HG02970 (cell line): Measurements from ENCODE around the gene DMC1.

Experiments used
- ATAC-seq: cut with Tn5 transposase; IDR thresholded peaks from one replicate; pipeline ENCODE4 v1.9.1; 2021; ENCODE audit warnings: mild to moderate bottlenecking, moderate library complexity, moderate number of reproducible peaks; ENCODE audit not compliant: unreplicated experiment, low FRiP score

The DMC1 gene

DNA sequence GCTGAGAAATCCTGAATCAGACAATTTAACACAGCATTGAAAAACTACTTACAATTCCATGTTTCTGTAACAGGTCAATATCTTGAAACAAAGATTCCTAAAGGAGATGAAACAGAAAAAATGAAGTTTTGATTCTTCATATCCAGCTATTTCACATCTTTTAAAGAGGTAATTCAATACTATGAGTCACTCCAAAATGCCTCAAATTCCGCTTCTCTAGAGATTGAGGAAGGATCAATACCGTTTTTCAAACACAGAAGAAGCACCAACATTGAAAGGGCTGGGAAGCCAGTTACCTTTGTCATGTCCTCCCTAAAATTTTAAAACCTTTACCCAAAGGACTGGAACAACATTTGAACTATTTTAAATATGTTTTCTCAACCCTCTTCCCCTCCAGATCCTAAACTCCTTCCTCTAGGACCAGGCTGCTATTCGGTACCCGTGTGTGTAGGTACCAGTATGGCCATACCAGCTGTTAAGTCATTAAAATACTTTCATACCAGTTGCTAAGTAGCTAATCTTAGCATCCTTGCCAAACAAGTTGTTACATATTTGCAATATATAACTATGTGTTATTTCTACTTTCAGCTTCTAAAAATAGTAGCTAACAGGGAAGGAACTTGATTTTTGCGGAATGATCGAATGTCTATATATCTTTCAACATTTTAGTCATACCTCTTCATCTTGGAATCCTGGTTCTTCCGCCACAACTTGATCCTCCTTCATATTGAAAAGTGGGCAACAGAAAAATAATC is 2.3 kb downstream of the DMC1 start:
- no peak for ATAC-seq

DNA sequence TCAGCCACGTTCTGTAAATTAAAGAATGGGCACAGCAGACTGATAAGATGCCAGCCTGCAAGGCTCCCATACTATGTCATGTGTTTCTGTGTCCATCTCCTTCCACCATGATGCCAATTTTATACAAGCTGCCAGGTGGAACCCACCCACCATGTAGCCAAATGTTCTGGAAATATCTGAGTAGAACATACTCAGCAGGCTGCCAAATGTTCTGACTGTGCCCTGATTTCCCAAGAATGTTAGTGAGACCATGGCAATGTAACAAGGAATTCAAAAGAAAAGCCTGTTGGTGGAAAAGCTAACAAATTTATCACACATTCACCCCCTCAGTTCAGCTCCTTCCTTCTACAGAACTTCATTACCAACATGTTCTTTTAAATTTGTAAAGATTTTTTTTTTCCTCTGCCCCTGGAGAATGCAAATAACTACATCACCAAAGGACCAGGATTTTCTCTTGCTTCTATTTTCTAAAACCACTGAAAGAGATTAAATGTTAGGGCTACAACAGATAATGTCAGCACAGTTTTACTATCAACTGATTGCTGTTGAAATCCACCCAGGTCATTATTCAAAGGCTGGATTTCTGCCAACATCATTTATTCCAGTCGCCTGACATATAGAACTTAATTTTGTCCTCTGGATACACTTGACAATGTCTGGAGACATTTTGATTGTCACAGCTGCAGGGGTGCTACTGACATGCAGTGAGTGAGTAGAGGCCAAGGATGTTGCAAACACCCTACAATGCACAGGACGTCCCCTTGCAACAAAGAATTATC is 3.1 kb downstream of the DMC1 start:
- ATAC-seq = no peak

DNA sequence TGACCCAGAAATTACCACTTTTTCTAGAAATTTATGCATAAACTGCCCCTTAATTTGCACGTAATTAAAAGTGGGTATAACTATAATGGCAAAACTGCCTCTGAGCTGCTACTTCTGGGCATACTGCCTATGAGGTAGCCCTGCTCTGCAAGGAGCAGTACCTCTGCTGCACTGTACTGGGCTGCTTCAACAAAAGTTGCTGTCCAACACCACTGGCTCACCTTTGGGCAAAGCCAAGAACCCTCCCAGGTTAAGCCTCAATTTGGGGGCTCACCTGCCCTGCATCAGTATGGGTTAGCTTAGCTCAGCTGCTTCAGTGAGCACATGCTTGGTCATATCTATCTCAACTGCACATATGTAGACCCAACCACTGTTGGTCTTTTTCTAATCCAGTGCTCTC is 4.5 kb downstream of the DMC1 start:
- ATAC-seq = no peak

DNA sequence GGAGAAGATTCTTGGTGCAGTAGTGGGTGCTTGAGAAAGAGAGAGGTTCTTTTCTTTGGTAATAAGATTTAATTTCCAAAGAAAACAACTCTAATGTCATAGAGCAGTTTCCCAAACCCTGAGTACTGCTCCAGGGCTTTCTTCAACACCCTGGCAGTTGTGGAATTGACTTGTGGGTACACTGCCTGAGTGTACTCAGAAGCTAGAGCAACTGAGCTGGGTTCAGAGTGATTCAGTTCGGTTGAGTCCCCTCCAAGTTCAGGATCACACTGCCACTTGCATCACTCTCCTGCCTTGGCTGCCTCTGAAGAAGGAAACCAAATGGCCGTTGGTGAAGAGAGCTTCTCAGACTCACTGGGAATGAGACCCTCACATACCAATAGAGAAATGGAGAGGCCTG is 5.3 kb downstream of the DMC1 start:
- ATAC-seq = no peak

DNA sequence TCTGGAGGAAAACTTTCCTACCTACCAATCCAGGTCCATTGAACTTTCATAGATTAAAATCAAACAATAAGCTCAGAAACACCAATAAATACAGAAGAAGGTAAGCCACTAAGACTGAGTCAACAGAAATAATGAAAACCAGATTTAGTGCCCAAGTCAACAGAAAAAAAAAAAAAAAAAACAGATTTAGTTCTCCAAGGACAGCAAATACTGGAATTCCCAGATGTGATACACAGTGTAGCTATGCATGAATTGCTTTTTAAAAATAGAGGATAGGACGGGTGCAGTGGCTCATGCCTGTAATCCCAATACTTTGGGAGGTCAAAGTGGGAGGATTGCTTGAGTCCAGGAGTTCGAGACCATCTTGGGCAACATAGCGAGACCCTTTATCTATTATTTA is 15.7 kb downstream of the DMC1 start:
- ATAC-seq = no peak

DNA sequence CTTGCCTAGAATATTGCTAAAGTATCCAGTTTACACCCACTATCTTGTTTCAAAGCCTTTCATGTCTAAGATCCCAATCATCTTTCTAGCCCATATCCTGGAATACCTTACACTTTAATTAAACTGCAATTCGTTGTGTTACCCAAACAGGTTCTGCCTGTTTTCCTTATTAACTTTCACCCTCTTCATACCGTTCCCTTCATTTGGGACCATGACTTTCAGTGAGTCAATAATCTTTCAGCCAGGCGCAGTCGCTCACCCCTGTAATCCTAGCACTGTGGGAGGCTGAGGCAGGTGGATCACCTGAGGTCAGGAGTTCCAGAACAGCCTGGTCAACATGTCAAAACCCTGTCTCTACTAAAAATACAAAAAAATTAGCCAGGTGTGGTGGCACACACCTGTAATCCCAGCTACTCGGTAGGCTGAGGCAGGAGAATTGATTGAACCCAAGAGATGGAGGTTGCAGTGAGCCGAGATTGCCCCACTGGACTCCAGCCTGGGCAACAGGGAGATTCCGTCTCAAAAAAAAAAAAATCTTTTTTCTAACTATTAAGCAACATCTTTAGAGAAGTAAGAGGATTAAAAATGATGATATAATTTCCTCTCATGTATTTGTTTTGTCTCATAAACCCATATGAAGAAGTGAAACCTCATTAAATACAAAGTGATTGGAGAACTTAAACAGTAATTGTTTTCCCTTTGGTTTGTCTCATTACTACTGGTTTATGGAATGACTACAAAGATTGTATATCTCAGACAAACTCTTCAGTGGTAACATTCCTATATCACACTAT is 20.7 kb downstream of the DMC1 start:
- ATAC-seq = no peak

DNA sequence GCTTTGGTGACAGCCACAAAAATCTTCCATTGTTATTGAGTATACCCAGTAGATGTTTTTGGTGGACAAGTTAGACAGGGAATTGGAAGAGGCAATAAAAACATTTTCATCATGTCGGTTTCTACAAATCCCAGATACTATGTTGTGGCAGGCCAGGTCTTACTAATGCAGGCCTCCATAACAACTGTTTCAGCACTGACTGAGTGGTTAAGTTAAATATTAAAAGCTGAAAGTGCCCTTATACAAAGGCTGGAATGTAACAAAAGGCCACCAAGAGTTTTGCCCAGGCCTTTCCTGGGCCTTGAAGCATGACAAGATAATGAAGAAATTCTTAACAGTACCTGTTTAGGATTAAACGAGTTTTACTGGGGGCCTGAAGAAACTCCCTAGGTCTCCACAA is 29.3 kb downstream of the DMC1 start:
- ATAC-seq = no peak

DNA sequence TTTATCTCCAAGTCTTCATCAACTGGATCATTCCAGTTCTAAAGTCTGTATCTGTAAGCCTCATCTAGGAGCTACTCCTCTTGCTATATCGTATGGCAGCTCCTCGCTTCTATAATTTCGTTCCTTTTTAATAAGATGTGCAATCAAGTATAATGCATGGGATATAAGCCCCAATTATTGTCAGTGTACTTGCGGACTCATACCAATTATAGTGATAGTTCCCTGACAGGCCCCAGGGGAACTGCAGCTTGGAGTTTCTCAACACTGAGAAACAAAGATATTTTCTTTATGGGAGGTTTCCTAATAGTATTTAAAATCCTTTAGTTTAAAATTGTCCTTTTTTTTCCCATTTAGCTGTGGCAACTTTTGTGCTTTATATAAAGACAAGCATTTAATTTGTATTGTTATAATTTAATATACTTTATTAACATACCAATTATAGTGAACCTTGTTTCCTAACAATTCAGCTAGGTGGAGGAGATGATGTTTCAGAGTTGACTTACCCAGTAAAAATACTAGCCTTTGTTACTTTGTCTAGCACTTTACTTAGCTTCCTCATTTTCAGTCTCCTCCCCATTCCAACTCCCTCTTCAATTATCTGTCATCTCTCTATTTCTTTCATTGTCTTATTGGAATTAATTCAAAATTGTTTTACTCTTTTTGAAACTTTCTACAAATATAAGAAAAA is 38.6 kb downstream of the DMC1 start:
- no peak for ATAC-seq

DNA sequence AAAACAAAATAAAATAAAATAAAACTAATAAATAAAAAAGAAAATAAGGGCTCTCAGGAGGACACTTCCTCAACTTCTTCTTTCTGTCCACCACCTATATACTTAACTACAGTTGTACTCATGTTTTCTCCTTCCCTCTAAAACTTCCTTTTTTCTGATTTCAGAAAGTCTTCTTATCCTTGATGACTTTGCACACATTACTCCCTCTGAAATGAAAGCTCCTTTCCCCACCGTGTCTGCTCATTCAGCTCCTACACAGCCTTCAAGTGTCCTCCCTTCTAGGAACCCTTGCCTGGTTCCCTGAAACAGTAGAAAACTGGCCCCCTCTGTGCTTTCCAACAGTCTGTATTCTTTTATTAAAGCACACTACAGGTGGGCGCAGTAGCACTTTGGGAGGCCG is 45.6 kb downstream of the DMC1 start:
- ATAC-seq = no peak

DNA sequence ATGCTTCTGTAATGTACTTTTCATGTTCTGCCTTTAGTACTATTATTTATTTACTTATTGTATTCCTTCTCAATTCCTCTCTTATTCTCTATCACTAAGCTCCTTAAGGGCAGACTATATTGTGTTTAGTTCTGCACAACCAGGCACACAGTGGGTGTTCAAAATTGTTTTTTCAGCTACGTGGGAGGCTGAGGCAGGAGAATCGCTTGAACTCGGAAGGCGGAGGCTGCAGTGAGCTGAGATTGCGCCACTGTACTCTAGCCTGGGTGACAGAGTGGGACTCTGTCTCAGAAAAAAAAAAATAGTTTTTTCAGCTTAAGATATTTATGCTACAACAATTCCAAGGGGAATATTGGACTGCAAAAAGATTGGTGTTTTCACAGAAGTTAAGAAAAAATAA is 46.5 kb downstream of the DMC1 start:
- ATAC-seq = no peak

DNA sequence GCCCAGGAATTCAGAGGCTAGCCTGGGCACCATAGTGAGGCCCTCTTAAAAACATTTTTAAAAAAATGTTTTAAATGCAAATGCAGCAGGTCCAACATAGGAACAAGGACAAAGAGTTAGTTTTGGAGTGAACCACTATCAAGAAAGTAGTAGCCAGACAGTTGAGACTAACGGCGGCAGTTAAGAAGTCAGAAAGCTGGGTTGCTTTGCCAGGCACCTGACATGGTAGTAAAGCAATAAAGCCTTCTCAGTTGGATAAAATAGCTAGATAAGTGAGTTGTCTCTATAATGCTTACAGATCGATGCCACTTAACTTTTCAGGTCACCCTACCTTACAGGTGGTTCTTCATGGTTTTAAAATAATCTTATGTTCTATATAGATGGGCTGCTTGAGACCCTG is 47.0 kb downstream of the DMC1 start:
- no peak for ATAC-seq

DNA sequence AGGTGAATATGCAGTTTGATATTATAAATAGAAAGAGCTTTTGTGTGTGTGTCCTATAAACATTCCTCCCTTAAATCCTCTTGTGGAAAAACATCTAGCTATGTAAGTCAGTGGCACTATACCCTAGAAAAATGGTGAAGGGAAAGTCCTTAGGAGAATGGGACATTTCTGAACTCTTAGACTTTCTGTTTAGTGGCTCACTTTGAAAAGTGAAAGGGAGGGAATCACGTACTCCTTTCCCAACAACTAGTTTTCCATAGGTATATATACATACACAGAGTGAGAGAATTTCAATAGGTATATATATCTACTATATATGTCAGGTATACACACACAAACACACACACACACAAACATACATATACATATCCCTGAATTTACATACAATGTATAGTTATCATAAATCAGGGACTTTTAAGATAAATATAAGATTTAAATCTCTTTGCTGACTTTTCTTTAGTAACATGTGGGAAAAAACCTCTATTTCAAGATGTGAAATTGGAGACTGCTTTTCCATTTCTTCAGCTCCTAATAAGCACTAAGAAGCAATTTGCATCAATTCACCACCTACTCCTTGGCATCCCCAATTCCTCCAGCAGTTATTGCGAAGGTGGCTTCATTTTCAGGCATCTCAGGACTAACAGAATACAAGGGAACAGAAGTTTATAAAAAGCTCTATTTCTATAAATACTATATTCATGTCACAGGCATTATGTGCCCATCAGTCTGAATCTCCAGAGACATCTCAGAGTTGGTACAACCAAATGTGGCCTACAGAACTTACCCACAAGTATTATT is 50.3 kb downstream of the DMC1 start:
- no peak for ATAC-seq

DNA sequence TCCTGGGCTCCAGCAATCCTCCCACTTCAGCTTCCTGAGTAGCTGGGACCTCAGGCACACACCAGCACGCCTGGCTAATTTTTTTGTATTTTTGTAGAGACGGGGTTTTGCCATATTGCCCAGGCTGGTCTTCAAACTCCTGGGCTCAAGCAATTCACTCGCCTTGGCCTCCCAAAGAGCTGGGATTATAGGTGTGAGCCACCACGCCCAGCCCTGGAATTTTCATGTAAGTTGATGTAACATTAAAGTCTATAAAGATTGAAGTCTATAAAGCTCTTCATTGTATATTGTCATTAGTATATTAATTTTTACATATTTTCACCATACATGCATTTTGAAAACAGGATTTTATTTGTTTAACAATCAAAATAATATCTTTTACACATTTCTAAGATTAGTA is 51.4 kb downstream of the DMC1 start:
- no peak for ATAC-seq

DNA sequence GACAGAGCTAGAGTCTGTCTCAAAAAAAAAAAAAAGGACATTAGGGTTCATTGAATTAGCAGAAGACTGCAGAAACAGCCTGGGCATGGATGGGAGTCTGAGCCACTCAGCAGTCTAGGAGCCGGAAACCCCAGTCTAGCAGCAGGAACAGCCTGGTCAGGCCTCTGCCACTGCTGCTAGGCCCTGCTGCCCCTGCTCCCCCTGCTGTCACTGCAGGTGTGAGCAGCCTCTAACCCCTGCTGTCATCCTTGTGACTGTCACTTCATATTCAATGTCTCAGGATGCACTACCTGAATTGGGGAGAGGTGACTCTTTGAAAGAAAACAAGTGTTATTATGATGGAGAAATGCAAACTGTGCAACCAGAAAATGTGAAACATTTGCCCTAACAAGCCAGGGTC is 56.9 kb downstream of the DMC1 start:
- ATAC-seq = no peak

DNA sequence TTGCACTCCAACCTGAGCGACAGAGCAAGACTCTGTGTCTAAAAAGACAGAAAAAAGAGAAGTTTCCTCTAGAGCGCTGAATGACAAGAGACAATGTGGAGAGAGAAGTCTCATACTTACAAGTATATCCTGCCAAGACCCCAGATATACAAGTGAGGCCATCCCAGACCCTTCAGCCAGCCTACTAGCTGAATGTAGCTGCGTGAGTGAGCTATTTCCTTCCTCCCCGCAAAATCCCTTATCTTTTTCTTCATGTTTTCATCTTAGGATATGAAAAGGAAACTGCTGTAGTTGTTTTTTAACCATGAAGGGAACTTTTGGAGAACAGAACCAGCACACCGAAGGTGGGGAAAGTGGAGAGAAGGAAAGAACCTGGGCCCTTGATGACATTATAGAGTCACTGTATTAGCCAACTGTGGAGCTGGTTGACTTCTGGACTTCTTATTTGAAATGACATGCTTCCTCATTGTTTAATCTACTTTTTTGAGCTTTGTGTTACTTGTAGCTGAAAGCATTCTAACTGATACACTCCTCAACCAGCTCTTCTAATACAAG is 59.5 kb downstream of the DMC1 start:
- no peak for ATAC-seq

DNA sequence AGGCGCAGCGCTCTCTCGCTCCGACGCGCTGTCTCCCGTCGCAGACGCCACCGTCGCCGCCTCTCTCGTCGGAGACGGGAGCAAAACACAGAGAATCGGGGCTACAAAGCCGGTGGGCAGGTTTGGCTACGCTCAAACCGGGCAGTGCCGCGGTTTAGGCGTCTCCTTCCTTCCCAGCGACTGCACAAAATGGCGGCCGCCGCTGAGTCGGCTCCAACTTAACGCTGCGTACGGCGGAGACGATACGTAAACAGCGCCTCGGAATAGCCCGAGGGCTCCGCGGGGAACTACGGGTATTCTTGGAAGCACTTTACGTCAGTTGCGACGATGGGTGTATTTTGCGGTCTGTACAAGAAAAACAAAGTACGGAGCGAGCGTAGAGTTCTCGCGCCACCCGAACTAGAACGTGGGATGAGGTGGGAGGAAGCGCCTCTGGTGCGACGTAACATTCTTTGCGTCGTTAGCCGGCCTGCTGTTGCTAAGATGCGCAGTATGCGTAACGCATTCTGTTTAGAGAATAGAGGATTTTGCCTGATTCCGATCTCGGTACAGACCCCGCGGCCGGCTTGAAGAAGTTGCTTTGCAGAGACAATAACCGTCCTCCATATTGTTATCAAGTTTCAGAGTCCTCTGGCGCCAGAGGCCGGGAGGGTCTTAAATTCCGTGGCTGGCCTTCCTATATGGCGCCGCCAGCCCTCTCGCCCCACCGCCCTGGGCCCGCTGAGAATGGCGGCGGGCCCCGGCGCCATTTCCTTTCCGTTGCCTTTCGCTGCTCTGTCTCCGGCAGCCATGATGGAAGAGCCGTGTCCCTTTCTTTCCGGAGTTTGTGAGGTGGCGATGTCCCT is 63.6 kb downstream of the DMC1 start, which contains the start of gene DDX17:
Gene DDX17 (minus strand): TSS at position 194 of the 845 bp plus-strand sequence.
- peak; percentile 92 for ATAC-seq

DNA sequence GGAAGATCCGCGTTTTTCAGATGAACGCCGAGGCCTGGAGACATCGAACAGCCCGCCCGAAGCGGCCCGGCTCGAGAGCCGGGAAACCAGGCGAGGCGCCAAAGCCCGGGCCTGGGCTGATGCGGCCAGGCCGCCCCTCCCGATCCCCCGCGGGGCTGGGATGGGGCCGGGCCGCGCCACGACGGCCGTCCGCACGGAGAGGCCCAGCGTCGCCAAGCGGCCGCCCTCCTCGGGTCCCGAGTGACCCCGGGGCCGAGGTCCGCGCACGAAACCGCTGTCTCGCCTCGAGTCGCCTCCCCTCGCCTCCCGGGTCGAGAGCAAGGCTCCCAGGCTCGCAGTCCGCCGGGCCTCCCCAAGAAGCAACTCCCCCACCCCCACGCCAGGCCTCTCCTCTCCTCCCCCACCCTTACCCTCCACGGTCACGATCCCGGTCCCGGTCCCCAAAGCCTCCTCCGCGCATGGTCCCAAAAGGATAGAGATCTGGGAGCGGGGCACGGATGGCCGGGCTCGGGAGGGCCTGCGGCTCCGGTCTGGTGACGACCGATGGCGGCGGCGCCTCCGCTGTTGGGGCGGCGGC is 64.4 kb downstream of the DMC1 start:
- peak; percentile 33 for ATAC-seq
